Measurements from ENCODE around the gene STX12.

- no peak for TF ChIP-seq L3MBTL2 (conservative IDR thresholded peaks at IDR 0.05)
- TF ChIP-seq SP1 (IDR thresholded peaks at IDR 0.05), result no peak
- TF ChIP-seq TARDBP (IDR thresholded peaks at IDR 0.05), result no peak
- no peak for TF ChIP-seq PKNOX1 (IDR thresholded peaks at IDR 0.05)
- no peak for TF ChIP-seq FOXM1 (IDR thresholded peaks at IDR 0.05; ENCODE audit: borderline replicate concordance)
- no peak for TF ChIP-seq ELF4 (IDR thresholded peaks at IDR 0.05)
- TF ChIP-seq FOXK2 (IDR thresholded peaks at IDR 0.05), result no peak
- TF ChIP-seq SUZ12 (IDR thresholded peaks at IDR 0.05), result no peak
- TF ChIP-seq ARNT (IDR thresholded peaks at IDR 0.05), result no peak
Observed at GRCh38 chr1:27726173-27727044, 46.6 kb upstream of the STX12 start.
